ENCODE data around the gene PROK1.
A peak's percentile ranks its signal among the peaks of the same experiment; 100 is the strongest.

Gene PROK1

DNA sequence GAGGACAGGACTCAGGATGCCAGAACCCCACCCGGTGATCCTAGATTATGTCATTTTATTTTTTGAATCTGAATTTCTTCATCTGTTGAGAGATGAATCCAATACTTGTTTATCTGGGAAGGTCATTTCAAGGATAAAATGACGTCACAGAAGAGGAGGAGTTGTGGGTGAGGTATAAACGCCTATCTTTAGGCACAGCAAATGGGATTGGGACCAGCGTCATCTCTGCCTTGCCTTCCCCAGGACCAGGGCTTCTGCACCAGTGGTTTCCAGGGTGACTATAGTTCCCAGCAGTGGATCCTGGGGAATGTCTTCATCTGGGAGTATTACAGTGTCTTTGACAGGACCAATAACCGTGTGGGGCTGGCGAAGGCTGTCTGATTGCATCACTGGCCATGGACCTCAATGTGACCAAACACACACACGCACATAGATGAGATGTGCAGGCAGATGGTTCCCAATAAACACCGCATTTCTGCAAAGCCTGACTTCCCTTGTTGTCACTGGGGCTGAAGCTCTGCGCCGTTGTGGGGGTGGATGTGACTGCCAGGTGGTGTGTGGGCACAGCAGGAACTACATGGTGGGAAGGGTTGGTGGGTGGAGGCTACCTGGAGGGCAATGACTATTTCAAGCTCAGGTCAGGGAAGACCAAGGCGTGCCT lies 40.0 kb downstream of the PROK1 start:
- no peak overlapping the region for H3K4me3 ChIP-seq (ENCODE audit: control insufficient read depth, low read depth, low read length)
- TF ChIP-seq, protein P1, sequence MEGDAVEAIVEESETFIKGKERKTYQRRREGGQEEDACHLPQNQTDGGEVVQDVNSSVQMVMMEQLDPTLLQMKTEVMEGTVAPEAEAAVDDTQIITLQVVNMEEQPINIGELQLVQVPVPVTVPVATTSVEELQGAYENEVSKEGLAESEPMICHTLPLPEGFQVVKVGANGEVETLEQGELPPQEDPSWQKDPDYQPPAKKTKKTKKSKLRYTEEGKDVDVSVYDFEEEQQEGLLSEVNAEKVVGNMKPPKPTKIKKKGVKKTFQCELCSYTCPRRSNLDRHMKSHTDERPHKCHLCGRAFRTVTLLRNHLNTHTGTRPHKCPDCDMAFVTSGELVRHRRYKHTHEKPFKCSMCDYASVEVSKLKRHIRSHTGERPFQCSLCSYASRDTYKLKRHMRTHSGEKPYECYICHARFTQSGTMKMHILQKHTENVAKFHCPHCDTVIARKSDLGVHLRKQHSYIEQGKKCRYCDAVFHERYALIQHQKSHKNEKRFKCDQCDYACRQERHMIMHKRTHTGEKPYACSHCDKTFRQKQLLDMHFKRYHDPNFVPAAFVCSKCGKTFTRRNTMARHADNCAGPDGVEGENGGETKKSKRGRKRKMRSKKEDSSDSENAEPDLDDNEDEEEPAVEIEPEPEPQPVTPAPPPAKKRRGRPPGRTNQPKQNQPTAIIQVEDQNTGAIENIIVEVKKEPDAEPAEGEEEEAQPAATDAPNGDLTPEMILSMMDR (conservative IDR thresholded peaks at IDR 0.05; ENCODE audit: control insufficient read depth, insufficient read depth, low read depth, low read length), result no peak
- no peak for DNase-seq (ENCODE audit: low read depth)

DNA sequence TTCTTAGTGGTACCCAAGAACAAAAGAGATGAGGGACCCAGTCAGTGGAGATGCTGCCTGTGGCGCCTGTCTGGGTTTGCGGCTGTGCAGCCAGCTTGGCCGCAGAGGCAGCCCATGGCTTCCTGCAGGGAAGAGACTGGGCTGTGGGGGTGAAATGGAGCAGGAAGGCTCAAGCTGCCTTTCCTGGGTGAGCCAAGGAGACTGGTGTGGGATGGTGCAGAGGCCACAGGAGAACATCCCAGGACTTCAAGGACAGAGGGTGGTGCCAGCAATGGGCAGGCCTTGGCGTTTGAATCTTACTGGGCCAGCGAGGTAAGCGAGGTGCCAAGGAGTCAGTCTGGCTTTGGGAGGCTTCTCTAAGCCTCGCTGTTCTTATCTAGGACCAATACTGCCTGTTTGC lies 41.6 kb downstream of the PROK1 start:
- no peak overlapping the region for H3K4me3 ChIP-seq (ENCODE audit: control insufficient read depth, low read depth, low read length)
- TF ChIP-seq, protein P1 (conservative IDR thresholded peaks at IDR 0.05; ENCODE audit: control insufficient read depth, insufficient read depth, low read depth, low read length), result no peak
- DNase-seq (ENCODE audit: low read depth), result no peak

- TF ChIP-seq, protein P1 (conservative IDR thresholded peaks at IDR 0.05; ENCODE audit: control insufficient read depth, insufficient read depth, low read depth, low read length), result no peak
- DNase-seq (ENCODE audit: low read depth), result no peak
- H3K4me3 ChIP-seq (ENCODE audit: control insufficient read depth, low read depth, low read length), result no peak overlapping the region
Observed at GRCh38 chr1:110493059-110493699, 42.2 kb downstream of the PROK1 start.

DNA sequence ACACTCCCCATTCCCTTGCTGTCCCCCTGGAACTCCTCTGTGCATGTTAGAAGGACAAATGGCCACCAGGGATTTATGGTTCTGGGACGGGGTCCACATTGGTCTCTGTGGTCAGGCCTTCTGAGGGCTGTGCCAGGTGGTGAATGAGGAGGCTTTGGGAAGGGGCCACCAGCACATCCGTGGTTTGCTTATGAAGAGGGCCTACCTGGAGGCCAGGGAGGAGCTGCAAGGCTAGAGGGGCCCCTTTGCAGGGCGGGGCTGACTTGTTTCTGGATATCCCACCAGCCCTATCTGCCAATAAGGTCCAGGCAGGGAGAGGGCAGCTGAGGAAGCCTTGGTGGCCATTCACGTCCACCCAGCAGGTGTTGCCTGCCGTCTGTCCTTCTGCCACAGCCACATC lies 43.1 kb downstream of the PROK1 start:
- H3K4me3 ChIP-seq (ENCODE audit: control insufficient read depth, low read depth, low read length), result no peak overlapping the region
- no peak for DNase-seq (ENCODE audit: low read depth)
- TF ChIP-seq, protein P1 (conservative IDR thresholded peaks at IDR 0.05; ENCODE audit: control insufficient read depth, insufficient read depth, low read depth, low read length), result no peak

GRCh38 chr1:110494522-110495406 lies 43.8 kb downstream of the PROK1 start:
- no peak for DNase-seq (ENCODE audit: low read depth)
- H3K4me3 ChIP-seq (ENCODE audit: control insufficient read depth, low read depth, low read length), result no peak overlapping the region
- TF ChIP-seq, protein P1 (conservative IDR thresholded peaks at IDR 0.05; ENCODE audit: control insufficient read depth, insufficient read depth, low read depth, low read length), result no peak

GRCh38 chr1:110495926-110496600 lies 45.1 kb downstream of the PROK1 start:
- H3K4me3 ChIP-seq (ENCODE audit: control insufficient read depth, low read depth, low read length), result no peak overlapping the region
- peak; percentile 70 for DNase-seq (ENCODE audit: low read depth)
- TF ChIP-seq, protein P1 (conservative IDR thresholded peaks at IDR 0.05; ENCODE audit: control insufficient read depth, insufficient read depth, low read depth, low read length), result peak; percentile 95

Data from fibroblast of mammary gland (primary cell).